GM18909 (cell line): ENCODE measurements around the gene NPIPA5.
"Not testable (repeated sequence)": the region's sequence is repeated elsewhere in the genome, so short reads cannot be mapped to it uniquely, and the experiment has no call there.

Experiments
- ATAC-seq: cut with Tn5 transposase; IDR thresholded peaks from one replicate; pipeline ENCODE4 v1.9.1; 2021; ENCODE audit warnings: mild to moderate bottlenecking; ENCODE audit not compliant: unreplicated experiment, poor library complexity

Gene NPIPA5

GRCh38 chr16:15378194-15378593, at the start of gene NPIPA5:
TSS of gene NPIPA5 (minus strand) at chr16:15378294. CDS start at chr16:15378294, 0 bp downstream.
- not testable (repeated sequence) for ATAC-seq

GRCh38 chr16:15427648-15428239, 49.6 kb upstream of the NPIPA5 start:
- ATAC-seq: no peak

GRCh38 chr16:15426796-15427195, 48.7 kb upstream of the NPIPA5 start:
- ATAC-seq: no peak

- no peak for ATAC-seq
Observed at GRCh38 chr16:15425861-15426260, 47.8 kb upstream of the NPIPA5 start.

- no peak for ATAC-seq
Observed at GRCh38 chr16:15422222-15422621, 44.1 kb upstream of the NPIPA5 start.

GRCh38 chr16:15421696-15422095, 43.6 kb upstream of the NPIPA5 start:
- ATAC-seq: not testable (repeated sequence)

GRCh38 chr16:15418206-15418605, 40.1 kb upstream of the NPIPA5 start:
- no peak for ATAC-seq

- no peak for ATAC-seq
Observed at GRCh38 chr16:15417197-15417596, 39.1 kb upstream of the NPIPA5 start.

GRCh38 chr16:15415511-15415985, 37.5 kb upstream of the NPIPA5 start:
- ATAC-seq: no peak

GRCh38 chr16:15409476-15409875, 31.4 kb upstream of the NPIPA5 start:
- not testable (repeated sequence) for ATAC-seq

GRCh38 chr16:15407756-15408155, 29.7 kb upstream of the NPIPA5 start:
- not testable (repeated sequence) for ATAC-seq

GRCh38 chr16:15404792-15405191, 26.7 kb upstream of the NPIPA5 start:
- no peak for ATAC-seq

- not testable (repeated sequence) for ATAC-seq
Observed at GRCh38 chr16:15404091-15404490, 26.0 kb upstream of the NPIPA5 start.

GRCh38 chr16:15403392-15403995, 25.4 kb upstream of the NPIPA5 start:
- no peak for ATAC-seq

GRCh38 chr16:15401972-15402371, 23.9 kb upstream of the NPIPA5 start:
- no peak for ATAC-seq

- ATAC-seq: not testable (repeated sequence)
Observed at GRCh38 chr16:15400314-15400713, 22.2 kb upstream of the NPIPA5 start.

- ATAC-seq: no peak
Observed at GRCh38 chr16:15399317-15399716, 21.2 kb upstream of the NPIPA5 start.

GRCh38 chr16:15398618-15399316, 20.7 kb upstream of the NPIPA5 start:
- no peak for ATAC-seq

- no peak for ATAC-seq
Observed at GRCh38 chr16:15396948-15397594, 19.0 kb upstream of the NPIPA5 start.

- not testable (repeated sequence) for ATAC-seq
Observed at GRCh38 chr16:15396509-15396829, 18.4 kb upstream of the NPIPA5 start.
